HG03575 (cell line): Measurements from ENCODE around the gene EMILIN3.
"Not testable (repeated sequence)": the region's sequence is repeated elsewhere in the genome, so short reads cannot be mapped to it uniquely, and the experiment has no call there.

Experiments used
- ATAC-seq: cut with Tn5 transposase; IDR thresholded peaks from one replicate; pipeline ENCODE4 v1.9.1; 2021; ENCODE audit not compliant: unreplicated experiment, insufficient number of reproducible peaks, low FRiP score; ENCODE audit errors: extremely low read depth

The EMILIN3 gene

DNA sequence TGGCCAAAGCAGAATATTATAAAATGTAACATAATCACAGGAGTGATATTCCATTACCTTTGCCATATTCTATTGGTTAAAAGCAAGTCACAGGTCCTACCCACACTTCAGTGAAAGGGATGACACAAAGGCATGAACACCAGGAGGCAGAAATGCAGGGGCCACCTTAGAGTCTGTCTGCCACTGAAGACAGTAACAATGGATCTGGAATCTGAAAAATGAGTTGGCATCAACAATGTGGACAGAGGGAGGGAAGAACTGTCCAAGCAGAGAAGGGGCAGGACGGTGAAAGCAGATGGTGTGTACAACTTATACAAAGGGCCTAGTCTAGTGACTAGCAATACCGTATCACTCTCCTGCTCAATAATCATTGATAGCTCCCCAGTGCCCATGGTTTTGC lies 32.6 kb downstream of the EMILIN3 start:
- ATAC-seq = no peak

DNA sequence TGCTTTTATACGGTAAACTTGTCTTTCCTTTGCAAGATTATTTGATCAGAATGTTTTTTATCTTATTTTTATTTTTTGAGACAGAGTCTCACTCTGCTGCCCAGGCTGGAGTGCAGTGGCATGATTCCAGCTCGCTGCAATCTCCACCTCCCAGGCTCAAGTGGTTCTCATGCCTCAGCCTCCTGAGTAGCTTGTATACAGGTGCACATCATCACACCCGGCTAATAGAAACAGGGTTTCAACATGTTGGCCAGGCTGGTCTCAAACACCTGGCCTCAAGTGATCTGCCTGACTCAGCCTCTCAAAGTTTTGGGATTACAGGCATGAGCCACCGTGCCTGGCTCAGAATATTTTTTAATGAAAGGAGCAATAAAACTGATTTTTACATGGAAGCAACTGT lies 34.9 kb downstream of the EMILIN3 start:
- no peak for ATAC-seq

DNA sequence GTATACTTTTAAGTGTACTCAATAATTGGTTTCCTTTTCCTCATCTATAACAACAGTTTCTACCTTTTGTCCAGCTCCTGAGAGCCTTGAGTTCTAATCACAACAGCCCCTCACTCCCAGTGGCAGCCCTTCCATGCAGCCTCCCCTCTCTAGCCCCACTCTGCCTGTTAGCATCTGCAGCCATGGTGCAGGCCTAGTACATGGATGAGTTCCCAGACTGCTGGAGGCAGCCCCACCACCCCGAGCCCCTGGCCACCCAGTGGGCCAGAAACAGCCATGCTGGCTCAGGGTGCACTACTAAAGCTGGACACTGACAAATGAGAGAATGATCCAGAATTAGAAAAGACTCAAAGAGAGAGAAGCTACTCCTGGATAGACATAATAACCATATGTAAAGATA lies 35.7 kb downstream of the EMILIN3 start:
- no peak for ATAC-seq

DNA sequence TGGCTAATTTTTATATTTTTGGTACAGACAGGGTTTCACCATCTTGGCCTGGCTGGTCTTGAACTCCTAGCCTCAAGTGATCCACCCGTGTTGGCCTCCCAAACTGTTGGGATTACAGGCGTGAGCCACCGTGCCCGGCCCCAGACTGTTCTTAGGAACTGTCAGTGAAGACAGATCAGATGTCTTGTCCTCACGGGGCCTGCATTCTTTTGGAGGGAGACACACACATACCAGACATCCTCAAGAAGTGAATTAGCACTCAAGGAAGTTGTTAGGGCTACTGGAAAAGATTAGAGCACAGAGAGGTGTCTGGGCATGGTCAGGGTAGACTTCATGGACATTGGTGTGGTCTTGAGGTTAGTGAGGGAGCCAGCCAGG lies 36.3 kb downstream of the EMILIN3 start:
- ATAC-seq = no peak

DNA sequence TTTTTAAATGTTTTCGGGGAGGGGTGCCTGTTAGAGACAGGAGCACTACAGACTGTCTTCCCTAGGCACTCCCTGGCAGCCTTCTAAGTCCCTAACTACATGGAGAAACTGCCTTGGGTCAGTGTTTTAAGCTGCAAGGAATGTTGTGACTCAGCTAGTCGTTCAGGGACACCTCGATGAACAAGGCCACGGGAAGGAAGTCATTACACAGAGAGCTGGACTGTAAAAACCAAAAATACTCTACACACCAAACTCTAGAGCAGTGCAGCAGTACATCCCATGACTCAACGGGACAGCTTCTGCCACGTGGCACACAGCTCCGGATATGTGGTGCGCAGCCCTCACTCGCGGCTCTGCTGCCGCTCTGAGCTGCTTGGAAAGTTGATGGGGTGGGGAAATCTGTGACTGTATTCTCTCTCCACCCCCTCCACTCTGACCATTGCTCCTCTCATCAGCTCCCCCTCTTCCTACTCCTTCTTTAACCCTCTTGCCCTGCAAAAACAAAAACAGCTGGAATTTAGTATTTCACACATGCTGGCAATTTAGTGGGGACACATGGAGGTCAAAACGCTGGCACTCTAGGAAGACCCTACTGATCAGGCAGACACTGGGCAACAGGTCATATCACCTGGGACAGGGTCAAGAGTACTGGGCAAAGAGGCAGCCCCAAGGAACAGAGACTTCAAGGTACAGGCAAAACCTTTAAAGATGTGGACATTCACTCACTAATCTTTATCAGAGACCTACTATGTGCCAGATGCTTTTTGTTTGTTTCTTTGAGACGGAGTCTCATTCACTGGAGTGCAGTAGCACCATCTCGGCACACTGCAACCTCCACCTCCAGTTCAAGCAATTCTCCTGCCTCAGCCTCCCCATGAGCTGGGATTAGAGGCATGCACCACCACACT lies 36.9 kb downstream of the EMILIN3 start:
- ATAC-seq = no peak

DNA sequence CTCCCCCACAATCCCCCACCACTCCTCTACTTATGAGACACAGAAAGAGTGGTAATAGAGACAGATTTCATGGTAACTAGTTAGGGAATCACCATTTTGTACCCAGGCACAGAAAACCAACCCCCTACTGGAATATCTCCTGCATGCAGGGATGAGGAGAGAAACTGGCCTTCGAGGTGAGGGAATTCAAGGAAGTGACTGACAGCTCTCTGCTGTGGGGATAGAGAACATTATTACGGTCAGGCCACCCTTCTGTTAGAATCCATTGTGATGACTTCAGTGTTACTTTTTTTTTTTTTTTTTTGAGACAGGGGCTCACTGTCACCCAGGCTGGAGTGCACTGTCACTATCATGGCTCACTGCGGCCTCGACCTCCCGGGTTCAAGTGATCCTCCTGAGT lies 39.4 kb downstream of the EMILIN3 start:
- no peak for ATAC-seq

DNA sequence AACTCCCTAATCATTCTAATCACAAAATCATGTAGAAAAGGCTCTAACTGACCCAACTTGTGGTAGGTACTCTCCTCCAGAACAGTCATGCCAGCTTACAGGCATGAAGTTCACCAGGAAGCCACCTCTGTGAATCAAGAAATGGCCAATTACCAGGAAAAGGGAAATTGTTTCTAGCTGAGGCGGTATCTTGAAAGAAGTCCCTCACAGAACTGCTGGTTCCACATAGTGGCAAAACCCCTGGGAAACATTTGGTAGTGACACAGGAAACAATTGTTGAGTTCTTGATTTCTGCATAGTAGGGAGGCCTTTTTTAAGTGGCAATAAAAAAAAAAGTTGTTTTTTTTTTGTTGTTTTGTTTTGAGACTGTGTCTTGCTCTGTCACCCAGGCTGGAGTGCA lies 45.6 kb downstream of the EMILIN3 start:
- no peak for ATAC-seq

DNA sequence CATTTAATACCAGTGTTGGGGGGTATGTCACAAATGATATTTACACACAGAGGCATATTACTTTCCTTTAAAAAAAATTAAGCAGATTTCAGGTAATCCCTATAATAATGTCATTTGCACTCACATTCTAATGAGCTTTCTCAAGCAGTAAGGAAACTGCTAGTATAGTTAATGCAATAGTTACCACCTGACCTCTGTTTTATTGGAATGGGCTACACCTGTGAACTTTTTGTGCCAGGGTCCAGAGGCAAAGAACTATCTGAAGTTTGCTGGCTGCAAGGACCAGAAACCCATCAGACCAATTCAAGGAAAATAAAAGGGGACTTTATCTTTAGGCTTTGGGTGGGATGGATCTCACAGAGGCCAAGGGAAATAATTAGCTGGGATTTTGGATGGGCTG lies 46.2 kb downstream of the EMILIN3 start:
- no peak for ATAC-seq

DNA sequence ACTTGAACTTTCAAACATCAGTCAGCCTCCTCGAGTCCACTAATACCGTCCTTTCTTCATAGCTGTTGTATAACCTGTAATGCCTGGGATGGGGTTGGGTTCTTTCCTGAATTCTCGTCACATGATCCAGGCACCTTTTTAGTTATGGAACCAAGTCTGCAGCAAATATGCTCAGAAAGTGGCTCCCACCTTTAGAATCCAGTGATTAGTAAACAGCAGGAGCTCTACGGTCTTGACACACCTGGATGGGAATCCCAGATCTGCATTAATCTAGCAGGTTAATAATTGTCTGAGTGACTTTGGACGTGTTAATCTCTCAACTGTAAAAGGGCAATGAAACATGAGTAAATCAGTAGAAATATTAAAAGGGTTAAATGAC lies 48.4 kb downstream of the EMILIN3 start:
- ATAC-seq = no peak

DNA sequence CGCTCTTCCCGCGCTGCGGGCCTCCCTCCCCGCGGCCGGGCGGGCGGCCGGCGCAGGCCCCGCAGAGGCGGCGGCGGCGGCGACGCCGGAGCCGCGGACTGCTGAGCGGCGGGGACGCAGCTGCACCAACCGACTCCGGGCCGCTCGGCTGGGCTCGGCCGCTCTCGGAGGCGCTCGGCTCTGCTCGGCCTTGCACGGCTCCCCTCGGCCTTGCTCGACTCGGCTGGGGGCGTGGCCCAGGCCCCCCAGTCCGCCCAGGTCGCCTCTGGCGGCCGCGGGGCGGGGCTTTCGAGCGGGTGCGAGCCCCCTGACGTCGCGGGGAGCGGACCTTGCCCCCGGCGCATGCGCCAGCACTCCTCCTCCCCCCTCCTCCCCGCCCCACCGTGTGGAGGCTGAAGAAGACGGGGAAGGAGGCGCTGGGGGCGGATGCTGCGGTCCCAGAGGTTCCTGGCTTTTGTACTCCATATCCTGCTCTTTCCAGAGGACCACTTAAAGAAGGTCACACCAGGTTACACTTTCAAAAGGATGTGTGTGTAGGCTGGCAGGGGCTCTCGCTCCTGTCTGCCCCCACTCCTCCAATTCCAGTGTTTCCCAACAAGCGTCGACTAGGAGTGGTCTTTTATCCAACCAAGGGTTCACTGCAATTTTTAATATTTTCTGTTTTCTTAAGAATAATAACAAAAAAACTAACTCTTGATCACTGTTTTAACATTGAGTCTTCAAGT lies 48.9 kb downstream of the EMILIN3 start, which contains the start of gene ZHX3:
Gene ZHX3, minus strand, starts transcription at position 186 of the 725 bp plus-strand sequence. CDS start 112,815 bp downstream, outside the sequence.
- peak; percentile 36 for ATAC-seq

DNA sequence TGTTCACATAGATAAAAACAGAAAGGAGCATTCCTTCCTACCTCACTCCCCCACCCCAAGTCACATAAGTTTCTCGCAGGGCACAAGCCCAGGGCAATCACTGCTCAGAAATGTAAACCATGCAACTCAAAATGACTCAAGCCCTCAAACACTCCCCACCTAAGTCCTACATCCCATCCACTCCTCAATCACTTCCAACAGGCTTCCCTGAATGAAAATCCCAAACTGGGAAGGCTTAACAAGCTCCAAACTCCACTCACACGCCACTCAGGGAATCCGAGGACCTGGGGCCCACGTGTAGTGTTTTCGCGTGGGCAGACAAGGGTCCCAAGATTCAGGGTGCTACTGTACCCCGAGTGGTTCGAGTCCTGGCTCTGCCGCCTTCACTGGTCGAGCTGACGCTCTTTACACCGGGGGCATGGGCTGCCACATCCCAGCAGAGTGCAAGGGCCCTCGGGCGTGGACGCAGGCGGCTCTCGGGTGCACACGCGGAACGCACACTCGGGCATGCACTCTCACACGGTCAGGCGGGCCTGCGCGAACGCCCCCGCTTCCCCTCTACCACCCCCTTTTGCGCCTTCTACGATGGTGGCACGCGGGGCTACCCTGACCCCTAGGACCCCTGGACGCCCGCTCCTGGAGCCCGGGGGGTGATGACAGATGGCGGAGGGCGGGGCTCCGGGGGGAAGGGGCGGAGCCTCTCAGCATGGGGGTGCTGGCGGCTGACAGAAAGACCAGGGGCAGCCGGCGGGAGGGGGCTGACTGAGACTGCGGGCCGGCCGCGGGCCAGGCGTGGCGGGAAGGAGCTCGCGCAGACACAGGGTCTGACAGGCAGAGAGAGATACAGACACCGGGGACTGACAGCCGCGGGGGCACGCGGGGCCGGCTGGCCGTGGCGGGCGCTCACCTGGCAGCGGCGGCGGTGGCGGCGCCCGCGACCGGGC lies 49.7 kb downstream of the EMILIN3 start:
- peak; percentile 22 for ATAC-seq

DNA sequence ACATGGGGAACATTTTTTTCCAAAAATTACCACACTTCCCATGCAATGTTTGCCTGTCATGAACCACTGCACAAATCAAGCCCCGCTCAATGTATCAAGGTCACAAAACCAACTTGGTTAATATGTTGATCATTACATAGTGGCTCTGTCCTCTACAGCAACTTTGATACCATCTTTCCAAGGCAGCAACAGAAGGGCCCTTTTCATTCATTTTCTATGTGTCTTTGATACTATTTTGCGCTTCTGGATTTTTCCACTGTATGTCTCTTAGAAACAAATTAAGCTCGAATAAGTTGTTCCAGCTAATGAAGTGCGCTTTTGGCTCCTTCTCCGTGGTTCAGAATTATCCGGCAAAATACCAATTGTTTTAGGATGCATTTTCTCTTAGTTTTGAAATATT lies 50.6 kb downstream of the EMILIN3 start:
- no peak for ATAC-seq

DNA sequence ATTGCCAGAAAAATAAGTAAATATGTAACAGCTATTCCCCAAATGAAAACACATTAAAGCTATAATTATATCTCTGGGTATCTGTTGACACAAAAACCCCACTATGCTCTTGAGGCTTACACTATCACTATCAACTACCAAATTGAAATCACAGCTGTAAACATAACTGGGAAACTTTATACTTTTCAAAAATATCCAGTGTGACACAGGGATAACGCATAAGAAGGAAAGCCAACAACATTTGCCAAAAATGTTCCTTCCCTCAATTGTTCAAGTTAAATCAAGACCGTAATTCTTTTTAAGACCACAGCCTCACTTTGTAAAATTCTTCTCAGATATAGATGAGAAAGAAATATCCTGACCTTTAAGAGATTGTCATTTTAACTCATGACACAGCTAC lies 52.2 kb downstream of the EMILIN3 start:
- ATAC-seq = no peak

DNA sequence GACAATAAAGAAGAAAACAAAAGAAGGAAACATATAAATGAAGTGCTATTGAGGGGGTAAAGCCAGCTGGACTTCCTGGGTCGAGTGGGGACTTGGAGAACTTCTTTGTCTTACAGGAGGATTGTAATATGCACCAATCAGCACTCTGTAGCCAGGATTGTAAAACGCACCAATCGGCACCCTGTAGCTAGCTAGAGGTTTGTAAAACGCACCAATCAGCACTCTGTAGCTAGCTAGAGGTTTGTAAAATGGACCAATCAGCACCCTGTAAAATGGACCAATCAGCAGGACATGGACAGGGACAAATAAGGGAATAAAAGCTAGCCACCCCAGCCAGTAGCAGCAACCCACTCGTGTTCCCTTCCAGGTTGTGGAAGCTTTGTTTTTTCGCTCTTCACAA lies 54.6 kb downstream of the EMILIN3 start:
- ATAC-seq = not testable (repeated sequence)
